Hindlimb muscle (tissue), 1 donor: ENCODE data around the gene WDR44. TPM values are rescaled to one million over a fixed set of nuclear protein-coding genes. Genes with fewer than 3 reads are reported as not detected.
A peak's percentile ranks its signal among the peaks of the same experiment; 100 is the strongest.
"Not testable (repeated sequence)": the region's sequence is repeated elsewhere in the genome, so short reads cannot be mapped to it uniquely, and the experiment has no call there.

Source experiments
- DNase-seq: peaks from one replicate; pipeline ENCODE4 v3.0.0-alpha.2; 2013
- polyA plus RNA-seq: library from polyadenylated mRNA; unstranded; fragments of 120-200 nt; gene quantifications from one replicate; pipeline ENCODE4 v1.2.1, GENCODE V29; 2013; ENCODE audit not compliant: insufficient read length

WDR44 gene
- polyA plus RNA-seq = 60.4 TPM

- DNase-seq = peak; percentile 95
Measured at GRCh38 chrX:118345464-118346257, at the start of gene WDR44. TSS of gene WDR44 (plus strand) at chrX:118346106. CDS start at chrX:118346504, 398 bp downstream.

DNA sequence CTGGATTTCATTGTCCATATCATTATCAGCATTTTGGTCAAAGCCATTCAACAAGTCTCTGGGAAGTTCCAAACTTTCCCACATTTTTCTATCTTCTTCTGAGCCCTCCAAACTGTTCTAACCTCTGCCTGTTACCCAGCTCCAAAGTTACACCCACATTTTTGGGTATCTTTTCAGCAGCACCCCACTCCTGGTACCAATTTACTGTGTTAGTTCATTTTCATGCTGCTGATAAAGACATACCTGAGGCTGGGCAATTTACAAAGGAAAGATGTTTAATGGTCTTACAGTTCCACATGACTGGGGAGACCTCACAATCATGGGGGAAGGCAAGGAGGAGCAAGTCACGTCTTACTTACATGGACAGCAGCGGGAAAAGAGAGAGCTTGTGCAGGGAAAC lies 40.1 kb upstream of the WDR44 start:
- not testable (repeated sequence) for DNase-seq

DNA sequence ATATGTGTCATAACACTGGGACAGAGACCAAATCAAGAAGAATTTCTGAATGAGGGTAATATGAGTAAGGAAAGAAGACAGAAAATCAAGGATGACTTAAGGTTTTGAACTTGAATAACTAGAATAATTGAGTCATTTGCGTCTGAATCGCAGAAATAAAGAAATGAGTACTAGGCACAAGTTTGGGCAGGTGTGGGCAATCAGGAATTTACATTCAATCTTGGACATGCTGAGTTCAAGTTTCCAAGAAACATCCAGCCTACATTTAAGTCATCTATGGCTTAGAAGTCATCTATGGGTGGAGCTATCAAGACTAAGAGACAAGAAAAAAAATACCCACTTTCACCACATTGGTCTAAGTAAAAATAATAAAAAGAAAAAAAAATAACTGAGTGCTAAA lies 30.4 kb upstream of the WDR44 start:
- no peak for DNase-seq

- DNase-seq = no peak
Measured at GRCh38 chrX:118324588-118324987, 21.3 kb upstream of the WDR44 start.

GRCh38 chrX:118325453-118325852 lies 20.5 kb upstream of the WDR44 start:
- no peak for DNase-seq

DNA sequence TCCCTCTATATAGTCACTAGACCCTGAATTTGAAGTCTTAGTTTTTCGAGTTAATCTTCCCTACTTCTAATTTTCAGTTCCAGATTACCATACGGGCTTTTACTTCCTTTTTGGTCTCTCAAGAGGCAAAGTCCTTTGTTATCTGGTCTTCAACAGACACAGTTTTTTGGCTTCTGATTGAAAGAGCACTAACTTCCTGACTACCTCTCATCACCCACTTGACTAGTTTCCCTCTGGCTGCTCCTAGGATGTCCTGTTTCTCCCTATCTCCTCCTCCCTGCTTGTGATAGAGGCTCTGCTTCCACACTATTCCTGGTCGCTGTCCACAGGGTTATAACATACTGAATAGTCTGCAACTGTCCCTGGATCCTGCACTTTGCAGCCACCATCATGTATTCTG lies 16.7 kb upstream of the WDR44 start:
- DNase-seq = no peak

DNA sequence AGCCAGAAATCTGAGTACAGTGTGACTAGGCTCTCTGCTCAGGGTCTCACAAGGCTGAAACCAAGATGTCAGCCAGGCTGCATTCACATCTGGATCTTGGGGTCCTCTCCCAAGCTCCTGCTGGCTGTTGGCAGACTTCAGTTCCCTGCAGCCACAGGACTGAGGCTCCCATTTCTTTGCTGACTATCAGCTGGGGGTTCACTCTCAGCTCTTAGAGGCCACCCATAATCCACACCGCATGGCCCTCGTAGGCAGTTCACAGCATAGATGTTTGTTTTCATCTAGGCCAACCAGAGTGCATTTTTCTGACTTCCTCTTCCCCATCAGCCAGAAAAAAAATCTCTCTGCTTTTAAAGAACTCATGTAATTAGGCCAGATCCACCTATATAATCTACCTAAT lies 8.2 kb upstream of the WDR44 start:
- DNase-seq = no peak

DNA sequence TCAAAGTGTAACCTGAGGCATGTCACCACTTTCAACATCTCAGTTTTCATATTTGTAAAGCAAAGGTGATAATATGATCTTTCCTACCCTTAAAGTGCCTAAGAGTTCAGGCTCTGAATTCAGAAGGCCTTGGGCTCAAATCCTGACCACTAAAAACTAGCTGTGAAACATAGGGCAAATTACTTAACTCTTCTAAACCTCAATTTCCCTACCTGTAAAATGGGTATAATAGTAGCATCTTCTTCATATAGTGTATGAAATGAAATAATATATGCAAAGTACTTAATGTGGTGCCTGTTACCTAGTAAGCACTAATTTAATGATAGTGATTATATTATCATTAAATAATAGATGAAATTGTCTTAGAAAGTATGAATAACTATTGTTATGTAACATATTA lies 7.0 kb upstream of the WDR44 start:
- DNase-seq = no peak

DNA sequence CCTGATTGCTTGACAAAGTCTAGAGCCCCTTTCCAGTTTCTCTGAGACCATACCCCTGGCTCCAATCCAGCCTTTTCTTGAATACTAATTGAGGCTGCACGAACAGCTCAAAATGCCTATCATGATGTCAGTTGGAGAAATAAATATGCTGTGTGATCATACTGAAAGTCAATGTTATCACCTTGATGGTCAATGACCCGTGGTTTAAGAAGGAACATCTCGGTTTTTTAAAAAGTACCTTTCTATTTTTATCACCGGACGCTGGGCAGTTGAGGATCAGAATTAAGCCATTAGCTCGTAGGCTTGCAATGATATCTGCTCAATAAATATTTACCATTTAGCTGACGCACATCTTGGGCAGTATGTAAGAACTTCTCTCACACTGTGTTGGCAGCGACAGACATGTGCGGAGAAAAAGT lies 852 bp upstream of the WDR44 start:
- no peak for DNase-seq

GRCh38 chrX:118346258-118347094 lies 570 bp downstream of the WDR44 start:
- DNase-seq = peak; percentile 40

- no peak for DNase-seq
Measured at GRCh38 chrX:118347131-118347530, 1.2 kb downstream of the WDR44 start.

GRCh38 chrX:118347736-118348135 lies 1.8 kb downstream of the WDR44 start:
- no peak for DNase-seq

- DNase-seq = no peak
Measured at GRCh38 chrX:118348186-118348810, 2.4 kb downstream of the WDR44 start.

DNA sequence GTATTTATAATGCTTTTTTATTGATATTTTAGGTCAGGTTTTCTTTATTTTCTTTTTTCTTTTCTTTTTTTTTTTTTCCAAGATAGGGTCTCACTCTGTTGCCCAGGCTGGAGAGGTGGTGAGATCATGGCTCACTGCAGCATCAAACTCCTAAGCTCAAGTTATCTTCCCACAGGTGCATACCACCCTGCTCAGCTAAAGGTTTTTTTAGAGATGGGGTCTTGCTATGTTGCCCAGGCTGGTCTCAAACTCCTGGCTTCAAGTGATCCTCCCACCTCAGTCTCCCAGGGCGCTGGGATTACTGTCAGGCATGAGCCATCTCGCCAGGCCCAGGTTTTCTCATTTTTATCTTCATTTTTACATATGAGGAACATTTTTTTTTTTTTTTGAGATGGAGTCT lies 3.3 kb downstream of the WDR44 start:
- DNase-seq = no peak

GRCh38 chrX:118350221-118350620 lies 4.3 kb downstream of the WDR44 start:
- no peak for DNase-seq

DNA sequence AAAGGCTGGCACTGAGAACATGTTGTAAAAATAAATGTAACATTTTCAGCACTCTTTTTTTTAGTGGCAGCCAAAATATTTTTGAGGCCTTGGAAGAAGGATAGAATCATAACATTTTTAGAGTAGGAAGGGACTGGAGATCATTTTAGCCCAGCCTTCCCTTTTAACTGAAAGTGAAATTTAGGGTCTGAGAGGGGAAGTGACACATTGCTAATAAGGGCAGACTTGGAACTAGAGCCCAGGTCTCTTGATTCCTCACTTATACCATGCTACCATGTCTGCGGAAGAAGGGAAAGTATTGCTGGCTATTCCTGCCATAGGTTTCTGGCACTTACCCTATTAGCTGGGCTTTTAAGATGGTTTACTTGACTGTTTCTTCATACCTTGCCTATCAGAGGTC lies 4.8 kb downstream of the WDR44 start:
- no peak for DNase-seq

- no peak for DNase-seq
Measured at GRCh38 chrX:118352566-118352965, 6.7 kb downstream of the WDR44 start.

- DNase-seq = no peak
Measured at GRCh38 chrX:118353081-118353850, 7.4 kb downstream of the WDR44 start.

GRCh38 chrX:118355225-118355920 lies 9.5 kb downstream of the WDR44 start:
- no peak for DNase-seq

GRCh38 chrX:118356154-118356701 lies 10.3 kb downstream of the WDR44 start:
- DNase-seq = no peak

- DNase-seq = no peak
Measured at GRCh38 chrX:118360429-118361125, 14.7 kb downstream of the WDR44 start.
